Motor neuron (in vitro differentiated cells): Measurements from ENCODE around the gene C10orf88. TPM values are rescaled to one million over a fixed set of nuclear protein-coding genes. Genes with fewer than 3 reads are reported as not detected.

Experiments used
- total RNA-seq, 8 experiments: library from RNA; unstranded; fragments of 300-600 nt; gene quantifications; 2 replicates each; pipeline versions ENCODE4 v1.2.3 to v1.2.4, GENCODE V29; 2022

Gene C10orf88
- total RNA-seq, 8 experiments from 2014 or later = 10.3 to 16.2 (median 12.5) TPM

Other genes with a start within 250 kb of the C10orf88 start
- 1 to 10 TPM in 5 of 8 experiments, under 1 TPM in 3; 0.38 to 5.1 (median 1.4) TPM for gene CUZD1, start 108.4 kb downstream of the C10orf88 start, total RNA-seq
- gene FAM24B, start 74.6 kb downstream of the C10orf88 start, total RNA-seq = 10 to 100 TPM in 6 of 8 experiments, 1 to 10 TPM in 2; 3.6 to 32.4 (median 18.2) TPM
- gene FAM24A, start 43.6 kb downstream of the C10orf88 start, total RNA-seq = not detected
- 10 to 100 TPM in 2 of 8 experiments, 1 to 10 TPM in 6; 5.6 to 10.3 (median 9.1) TPM for gene PSTK, start 26.2 kb upstream of the C10orf88 start, total RNA-seq
- gene IKZF5, start 54.6 kb upstream of the C10orf88 start, total RNA-seq = 10 to 100 TPM in 3 of 8 experiments, 1 to 10 TPM in 5; 7.3 to 23.8 (median 9.4) TPM
- gene ACADSB, start 54.8 kb upstream of the C10orf88 start, total RNA-seq = 10 to 100 TPM in 3 of 8 experiments, 1 to 10 TPM in 5; 5.0 to 42.3 (median 7.6) TPM
- under 1 TPM in 4 of 8 experiments, not detected in 4; 0.16 to 0.71 (median 0.30) TPM for gene HMX3, start 181.7 kb upstream of the C10orf88 start, total RNA-seq
- under 1 TPM in 2 of 8 experiments, not detected in 6; 0.11 to 0.14 TPM for gene HMX2, start 193.9 kb upstream of the C10orf88 start, total RNA-seq
- gene BUB3, start 200.2 kb upstream of the C10orf88 start, total RNA-seq = 100 to 1,000 TPM in 3 of 8 experiments, 10 to 100 TPM in 5; 58.3 to 130 (median 85.4) TPM